Panc1 (cell line): ENCODE data around the gene PIGZ. TPM values are rescaled to one million over a fixed set of nuclear protein-coding genes. Genes with fewer than 3 reads are reported as not detected.

ENCODE experiments used
- ATAC-seq: fragments of 200-7000 bp; cut with Tn5 transposase; 2 replicates; pipeline ENCODE4 v1.9.1; 2020; ENCODE audit warnings: mild to moderate bottlenecking, moderate library complexity
- BruUV-seq: library from RNA; stranded (reverse); fragments of 400-500 nt; replicated peaks from 2 replicates; lab custom pipeline; 2021; lab: Mats Ljungman, UMichigan
- CTCF ChIA-PET: fragments of 300-600 bp; sonication (Branson Sonifier 250); formaldehyde crosslinking; loops from one replicate; lab custom pipeline; 2022; ENCODE audit warnings: antibody characterized with exemption; lab: Charles Lee
- POLR2A ChIA-PET: fragments of 300-600 bp; sonication (Branson Sonifier 250); formaldehyde crosslinking; loops from one replicate; lab custom pipeline; 2022; ENCODE audit warnings: antibody characterized with exemption; lab: Charles Lee
- DNase-seq: peaks from one replicate; pipeline ENCODE4 v3.0.0-alpha.2; 2010; ENCODE audit warnings: low read depth, low spot score
- H3K27ac ChIP-seq: 2 replicates; pipeline ENCODE4 v1.5.1; 2011; ENCODE audit warnings: mild to moderate bottlenecking, low read length, inconsistent platforms
- H3K27me3 ChIP-seq: fragments of 200-500 bp; sonication (Bioruptor generic); 2 replicates; pipeline ENCODE4 v1.6.0; 2014; ENCODE audit warnings: low read length, inconsistent platforms; ENCODE audit not compliant: control insufficient read depth, insufficient read depth
- H3K36me3 ChIP-seq: fragments of 200-500 bp; sonication (Bioruptor generic); 2 replicates; pipeline ENCODE4 v1.5.1; 2014; ENCODE audit warnings: inconsistent platforms, mild to moderate bottlenecking, low read length, moderate library complexity; ENCODE audit not compliant: control insufficient read depth, insufficient read depth
- H3K4me1 ChIP-seq: 2 replicates; pipeline ENCODE4 v1.5.1; 2011; ENCODE audit warnings: inconsistent platforms, mild to moderate bottlenecking, low read length, moderate library complexity; ENCODE audit not compliant: control insufficient read depth, insufficient read depth
- H3K4me3 ChIP-seq, 2 experiments: 2 replicates each; pipeline ENCODE4 v1.5.1; 2011 to 2012; ENCODE audit warnings: low read depth in 2 of 2, low read length in 2 of 2, mild to moderate bottlenecking in 2 of 2, inconsistent platforms in 1 of 2, moderate library complexity in 1 of 2
- H3K9me3 ChIP-seq: fragments of 200-500 bp; sonication (Bioruptor generic); 2 replicates; pipeline ENCODE4 v1.5.1; 2014; ENCODE audit warnings: low read depth, mild to moderate bottlenecking, inconsistent platforms, low read length, moderate library complexity; ENCODE audit not compliant: control insufficient read depth, insufficient read depth
- POLR2AphosphoS5 ChIP-seq: IDR thresholded peaks from 2 replicates; pipeline ENCODE4 v1.6.1; 2012; ENCODE audit warnings: mild to moderate bottlenecking, low read depth, low read length, moderate library complexity
- SIN3A ChIP-seq: IDR thresholded peaks from 2 replicates; pipeline ENCODE4 v1.6.1; 2012; ENCODE audit warnings: low read depth, mild to moderate bottlenecking, low read length, moderate library complexity, borderline replicate concordance; ENCODE audit not compliant: insufficient read depth
- TCF7L2 ChIP-seq: IDR thresholded peaks from 2 replicates; pipeline ENCODE4 v1.6.1; 2011; ENCODE audit warnings: mild to moderate bottlenecking, low read depth, low read length, inconsistent platforms
- in situ Hi-C: cut with HindIII; loops from 2 replicates; pipeline ENCODE4 v1.10.0; 2016; ENCODE audit warnings: low sequenced_read_pairs, low pct_unique_long_range_greater_than_20kb
- intact Hi-C: fragments of 100-400 bp; cut with micrococcal nuclease; formaldehyde crosslinking; loops from one replicate; pipeline ENCODE4 v1.10.0; 2022; ENCODE audit not compliant: unreplicated experiment
- total RNA-seq: library from RNA; stranded (reverse); gene quantifications from one replicate; pipeline ENCODE4 v1.2.1, GENCODE V29; 2021; ENCODE audit not compliant: unreplicated experiment
- TF ChIP-seq, protein P1 (sequence below), 2 experiments: IDR thresholded peaks; 2 replicates each; pipeline ENCODE4 v1.6.1; 2011 to 2012; ENCODE audit warnings: low read depth in 2 of 2, control low read depth in 1 of 2, low read length in 1 of 2, mild to moderate bottlenecking in 1 of 2, moderate library complexity in 1 of 2; ENCODE audit not compliant: insufficient read depth in 1 of 2
- TF ChIP-seq, protein P2 (sequence below): fragments of 450-650 bp; IDR thresholded peaks from 2 replicates; pipeline ENCODE4 v1.5.1; 2017; ENCODE audit warnings: mild to moderate bottlenecking

PIGZ gene
- total RNA-seq, 1 experiment from 2014 or later: 6.3 TPM

DNA sequence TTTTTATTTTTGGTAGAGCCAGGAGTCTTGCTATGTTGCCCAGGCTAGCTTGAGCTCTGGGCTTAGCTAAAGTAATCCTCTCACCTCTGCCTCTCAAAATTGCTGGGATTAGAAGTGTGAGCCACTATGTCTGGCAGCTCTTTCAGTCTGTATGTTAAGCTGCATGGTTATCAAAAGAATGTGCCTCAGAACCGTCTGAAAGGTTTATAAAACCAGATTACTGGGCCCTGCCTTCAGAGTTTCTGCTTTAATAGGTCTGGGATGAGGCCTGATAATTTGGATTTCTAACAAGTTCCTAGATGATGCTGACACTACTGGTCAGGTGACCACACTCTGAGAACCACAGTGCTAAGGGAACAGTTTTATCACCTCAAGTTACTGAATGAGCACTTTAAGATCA, 66.3 kb downstream of the PIGZ start:
- H3K36me3 ChIP-seq: peaks cover 33% of the 10 kb centered on the region; the same call in 1 of the 2 replicates
- no peak for DNase-seq
- intact Hi-C loops: no loop called here
- no peaks in the 10 kb centered on the region for H3K9me3 ChIP-seq
- TF ChIP-seq POLR2AphosphoS5 (no peak), TCF7L2 (no peak), SIN3A (no peak)
- TF ChIP-seq, protein P1, sequence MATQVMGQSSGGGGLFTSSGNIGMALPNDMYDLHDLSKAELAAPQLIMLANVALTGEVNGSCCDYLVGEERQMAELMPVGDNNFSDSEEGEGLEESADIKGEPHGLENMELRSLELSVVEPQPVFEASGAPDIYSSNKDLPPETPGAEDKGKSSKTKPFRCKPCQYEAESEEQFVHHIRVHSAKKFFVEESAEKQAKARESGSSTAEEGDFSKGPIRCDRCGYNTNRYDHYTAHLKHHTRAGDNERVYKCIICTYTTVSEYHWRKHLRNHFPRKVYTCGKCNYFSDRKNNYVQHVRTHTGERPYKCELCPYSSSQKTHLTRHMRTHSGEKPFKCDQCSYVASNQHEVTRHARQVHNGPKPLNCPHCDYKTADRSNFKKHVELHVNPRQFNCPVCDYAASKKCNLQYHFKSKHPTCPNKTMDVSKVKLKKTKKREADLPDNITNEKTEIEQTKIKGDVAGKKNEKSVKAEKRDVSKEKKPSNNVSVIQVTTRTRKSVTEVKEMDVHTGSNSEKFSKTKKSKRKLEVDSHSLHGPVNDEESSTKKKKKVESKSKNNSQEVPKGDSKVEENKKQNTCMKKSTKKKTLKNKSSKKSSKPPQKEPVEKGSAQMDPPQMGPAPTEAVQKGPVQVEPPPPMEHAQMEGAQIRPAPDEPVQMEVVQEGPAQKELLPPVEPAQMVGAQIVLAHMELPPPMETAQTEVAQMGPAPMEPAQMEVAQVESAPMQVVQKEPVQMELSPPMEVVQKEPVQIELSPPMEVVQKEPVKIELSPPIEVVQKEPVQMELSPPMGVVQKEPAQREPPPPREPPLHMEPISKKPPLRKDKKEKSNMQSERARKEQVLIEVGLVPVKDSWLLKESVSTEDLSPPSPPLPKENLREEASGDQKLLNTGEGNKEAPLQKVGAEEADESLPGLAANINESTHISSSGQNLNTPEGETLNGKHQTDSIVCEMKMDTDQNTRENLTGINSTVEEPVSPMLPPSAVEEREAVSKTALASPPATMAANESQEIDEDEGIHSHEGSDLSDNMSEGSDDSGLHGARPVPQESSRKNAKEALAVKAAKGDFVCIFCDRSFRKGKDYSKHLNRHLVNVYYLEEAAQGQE (IDR thresholded peaks at IDR 0.05; ENCODE audit: insufficient read depth in 1 of 2, low read depth in 2 of 2, low read length in 1 of 2): no peak
- TF ChIP-seq, protein P2, sequence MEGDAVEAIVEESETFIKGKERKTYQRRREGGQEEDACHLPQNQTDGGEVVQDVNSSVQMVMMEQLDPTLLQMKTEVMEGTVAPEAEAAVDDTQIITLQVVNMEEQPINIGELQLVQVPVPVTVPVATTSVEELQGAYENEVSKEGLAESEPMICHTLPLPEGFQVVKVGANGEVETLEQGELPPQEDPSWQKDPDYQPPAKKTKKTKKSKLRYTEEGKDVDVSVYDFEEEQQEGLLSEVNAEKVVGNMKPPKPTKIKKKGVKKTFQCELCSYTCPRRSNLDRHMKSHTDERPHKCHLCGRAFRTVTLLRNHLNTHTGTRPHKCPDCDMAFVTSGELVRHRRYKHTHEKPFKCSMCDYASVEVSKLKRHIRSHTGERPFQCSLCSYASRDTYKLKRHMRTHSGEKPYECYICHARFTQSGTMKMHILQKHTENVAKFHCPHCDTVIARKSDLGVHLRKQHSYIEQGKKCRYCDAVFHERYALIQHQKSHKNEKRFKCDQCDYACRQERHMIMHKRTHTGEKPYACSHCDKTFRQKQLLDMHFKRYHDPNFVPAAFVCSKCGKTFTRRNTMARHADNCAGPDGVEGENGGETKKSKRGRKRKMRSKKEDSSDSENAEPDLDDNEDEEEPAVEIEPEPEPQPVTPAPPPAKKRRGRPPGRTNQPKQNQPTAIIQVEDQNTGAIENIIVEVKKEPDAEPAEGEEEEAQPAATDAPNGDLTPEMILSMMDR: no peak
- no peak overlapping the region for H3K4me3 ChIP-seq
- POLR2A ChIA-PET: no interaction called here
- ATAC-seq: no peak
- CTCF ChIA-PET: no interaction called here
- BruUV-seq: no TSS peak
- in situ Hi-C loops: no loop called here
- no peaks in the 10 kb centered on the region for H3K4me1 ChIP-seq
- no peak overlapping the region for H3K27ac ChIP-seq
- H3K27me3 ChIP-seq: no peaks in the 10 kb centered on the region

- DNase-seq: no peak
- no peak overlapping the region for H3K4me3 ChIP-seq
- no peak for ATAC-seq
- intact Hi-C loops (no loop called here), in situ Hi-C loops (no loop called here)
- ChIA-PET CTCF (no interaction called here), POLR2A (no interaction called here)
- H3K36me3 ChIP-seq: peaks cover 33% of the 10 kb centered on the region; the same call in 1 of the 2 replicates
- no peaks in the 10 kb centered on the region for H3K27me3 ChIP-seq
- no peak overlapping the region for H3K27ac ChIP-seq
- TF ChIP-seq POLR2AphosphoS5 (no peak), SIN3A (no peak), TCF7L2 (no peak)
- TF ChIP-seq, protein P2: no peak
- TF ChIP-seq, protein P1 (IDR thresholded peaks at IDR 0.05; ENCODE audit: insufficient read depth in 1 of 2, low read depth in 2 of 2, low read length in 1 of 2): no peak
- H3K9me3 ChIP-seq: no peaks in the 10 kb centered on the region
- no peaks in the 10 kb centered on the region for H3K4me1 ChIP-seq
- BruUV-seq: no TSS peak
Observed at GRCh38 chr3:196901768-196902167, 66.9 kb downstream of the PIGZ start.

Other genes with a start within 250 kb of the PIGZ start
- gene PAK2, start 229.0 kb downstream of the PIGZ start, total RNA-seq: 185 TPM
- 40.0 TPM for gene SENP5, start 100.9 kb downstream of the PIGZ start, total RNA-seq
- 122 TPM for gene NCBP2, start 26.3 kb downstream of the PIGZ start, total RNA-seq
- gene MELTF, start 61.0 kb upstream of the PIGZ start, total RNA-seq: 18.7 TPM